Measurements from ENCODE around the gene NUDT14.
A peak's percentile ranks its signal among the peaks of the same experiment; 100 is the strongest.

NUDT14 gene

GRCh38 chr14:105203057-105203531 lies 22.0 kb upstream of the NUDT14 start:
- H3K79me1 ChIP-seq (ENCODE audit: low read length) = no peaks in the 10 kb centered on the region

GRCh38 chr14:105201925-105202513 lies 20.9 kb upstream of the NUDT14 start:
- Histone ChIP-seq H3K79me2 (ENCODE audit: control insufficient read depth, insufficient read depth, low read length, poor library complexity) (no peaks in the 10 kb centered on the region), H3K27me3 (ENCODE audit: insufficient read depth, low read length) (peaks cover 6% of the 10 kb centered on the region), H2BK5ac (ENCODE audit: low read depth, low read length, poor library complexity) (no peak overlapping the region), H3K9me3 (ENCODE audit: insufficient read depth, low read depth, low read length) (peaks cover 4% of the 10 kb centered on the region), H3K4me2 (ENCODE audit: low read length) (no peak overlapping the region), H4K8ac (ENCODE audit: low read depth, low read length) (no peak overlapping the region), H3K23ac (ENCODE audit: low read length) (no peak overlapping the region), H3K14ac (ENCODE audit: low read length) (no peak overlapping the region), H3K4me3 (ENCODE audit: low read depth, low read length) (no peak overlapping the region), H3K79me1 (ENCODE audit: low read length) (no peaks in the 10 kb centered on the region), H4K12ac (ENCODE audit: low read depth, low read length) (no peak overlapping the region), H2AK5ac (ENCODE audit: low read length) (no peak overlapping the region), H3K4ac (ENCODE audit: low read depth, low read length) (no peak overlapping the region), H3K27ac (ENCODE audit: low read depth, low read length) (no peak overlapping the region), H2AFZ (ENCODE audit: insufficient read depth, low read length, poor library complexity) (no peak overlapping the region), H3K9ac (ENCODE audit: low read length) (no peak overlapping the region), H2BK120ac (ENCODE audit: insufficient read depth, low read length, poor library complexity) (no peak overlapping the region), H2BK12ac (ENCODE audit: low read length) (no peak overlapping the region), H3K36me3 (ENCODE audit: control insufficient read depth in 1 of 2, insufficient read depth in 2 of 2, low read length in 2 of 2) (no peaks in the 10 kb centered on the region), H3K4me1 (ENCODE audit: control insufficient read depth in 1 of 2, insufficient read depth in 2 of 2, low read length in 2 of 2) (peaks cover 2 to 4% of the 10 kb centered on the region in 2 experiments), H3K18ac (ENCODE audit: low read length) (no peak overlapping the region), H4K91ac (ENCODE audit: low read depth, low read length) (no peak overlapping the region)
- no CpG with 5 or more reads among the region's 20 CpGs for WGBS (ENCODE audit: extremely low coverage, insufficient coverage, insufficient read length)
- peak in 1 of 2 donors; percentile 29 for DNase-seq

More at GRCh38 chr14:105203057-105203531, 22.0 kb upstream of the NUDT14 start:
- Histone ChIP-seq H3K27ac (ENCODE audit: low read depth, low read length) (no peak overlapping the region), H2AK5ac (ENCODE audit: low read length) (no peak overlapping the region), H3K18ac (ENCODE audit: low read length) (no peak overlapping the region), H3K14ac (ENCODE audit: low read length) (no peak overlapping the region), H2AFZ (ENCODE audit: insufficient read depth, low read length, poor library complexity) (no peak overlapping the region), H3K36me3 (ENCODE audit: control insufficient read depth in 1 of 2, insufficient read depth in 2 of 2, low read length in 2 of 2) (no peaks in the 10 kb centered on the region), H2BK5ac (ENCODE audit: low read depth, low read length, poor library complexity) (no peak overlapping the region), H3K23ac (ENCODE audit: low read length) (no peak overlapping the region), H4K12ac (ENCODE audit: low read depth, low read length) (no peak overlapping the region), H2BK12ac (ENCODE audit: low read length) (no peak overlapping the region), H4K8ac (ENCODE audit: low read depth, low read length) (no peak overlapping the region), H3K79me2 (ENCODE audit: control insufficient read depth, insufficient read depth, low read length, poor library complexity) (no peaks in the 10 kb centered on the region), H3K9me3 (ENCODE audit: insufficient read depth, low read depth, low read length) (peaks cover 2% of the 10 kb centered on the region), H3K4me3 (ENCODE audit: low read depth, low read length) (no peak overlapping the region), H3K4me2 (ENCODE audit: low read length) (no peak overlapping the region), H2BK120ac (ENCODE audit: insufficient read depth, low read length, poor library complexity) (no peak overlapping the region), H3K9ac (ENCODE audit: low read length) (no peak overlapping the region), H4K91ac (ENCODE audit: low read depth, low read length) (no peak overlapping the region), H3K4ac (ENCODE audit: low read depth, low read length) (no peak overlapping the region), H3K27me3 (ENCODE audit: insufficient read depth, low read length) (peaks cover 3% of the 10 kb centered on the region), H3K4me1 (ENCODE audit: control insufficient read depth in 1 of 2, insufficient read depth in 2 of 2, low read length in 2 of 2) (peaks cover 1 to 2% of the 10 kb centered on the region in 2 experiments)
- no CpG with 5 or more reads among the region's 18 CpGs for WGBS (ENCODE audit: extremely low coverage, insufficient coverage, insufficient read length)
- peak; percentile 79 to 90 for DNase-seq

- H2BK12ac ChIP-seq (ENCODE audit: low read length) = no peak overlapping the region
- no peak overlapping the region for H3K9ac ChIP-seq (ENCODE audit: low read length)
- no peak overlapping the region for H2BK120ac ChIP-seq (ENCODE audit: insufficient read depth, low read length, poor library complexity)
- H3K79me1 ChIP-seq (ENCODE audit: low read length) = no peaks in the 10 kb centered on the region
- no peaks in the 10 kb centered on the region for H3K36me3 ChIP-seq (ENCODE audit: control insufficient read depth in 1 of 2, insufficient read depth in 2 of 2, low read length in 2 of 2)
- H3K4me2 ChIP-seq (ENCODE audit: low read length) = no peak overlapping the region
- H2AK5ac ChIP-seq (ENCODE audit: low read length) = no peak overlapping the region
- no peak overlapping the region for H3K4me3 ChIP-seq (ENCODE audit: low read depth, low read length)
- no peak overlapping the region for H3K23ac ChIP-seq (ENCODE audit: low read length)
- peaks cover 4% of the 10 kb centered on the region for H3K9me3 ChIP-seq (ENCODE audit: insufficient read depth, low read depth, low read length)
- no peak overlapping the region for H4K8ac ChIP-seq (ENCODE audit: low read depth, low read length)
- WGBS (ENCODE audit: extremely low coverage, insufficient coverage, insufficient read length) = no CpG with 5 or more reads among the region's 28 CpGs
- H3K27ac ChIP-seq (ENCODE audit: low read depth, low read length) = no peak overlapping the region
- no peak overlapping the region for H3K4ac ChIP-seq (ENCODE audit: low read depth, low read length)
- peaks cover 2 to 9% of the 10 kb centered on the region in 2 experiments for H3K4me1 ChIP-seq (ENCODE audit: control insufficient read depth in 1 of 2, insufficient read depth in 2 of 2, low read length in 2 of 2)
- no peak overlapping the region for H2AFZ ChIP-seq (ENCODE audit: insufficient read depth, low read length, poor library complexity)
- H4K12ac ChIP-seq (ENCODE audit: low read depth, low read length) = no peak overlapping the region
- no peak overlapping the region for H3K18ac ChIP-seq (ENCODE audit: low read length)
- no peak overlapping the region for H4K91ac ChIP-seq (ENCODE audit: low read depth, low read length)
- H3K14ac ChIP-seq (ENCODE audit: low read length) = no peak overlapping the region
- no peak for DNase-seq
- no peak overlapping the region for H2BK5ac ChIP-seq (ENCODE audit: low read depth, low read length, poor library complexity)
- peaks cover 8% of the 10 kb centered on the region for H3K27me3 ChIP-seq (ENCODE audit: insufficient read depth, low read length)
- H3K79me2 ChIP-seq (ENCODE audit: control insufficient read depth, insufficient read depth, low read length, poor library complexity) = no peaks in the 10 kb centered on the region
These were observed 20.2 kb upstream of the NUDT14 start for GRCh38 chr14:105201156-105201924.

- H3K4me2 ChIP-seq (ENCODE audit: low read length) = no peak overlapping the region
- H3K79me2 ChIP-seq (ENCODE audit: control insufficient read depth, insufficient read depth, low read length, poor library complexity) = no peaks in the 10 kb centered on the region
- H3K4me3 ChIP-seq (ENCODE audit: low read depth, low read length) = no peak overlapping the region
- H3K9me3 ChIP-seq (ENCODE audit: insufficient read depth, low read depth, low read length) = peaks cover 4% of the 10 kb centered on the region
- no peaks in the 10 kb centered on the region for H3K36me3 ChIP-seq (ENCODE audit: control insufficient read depth in 1 of 2, insufficient read depth in 2 of 2, low read length in 2 of 2)
- H3K4me1 ChIP-seq (ENCODE audit: control insufficient read depth in 1 of 2, insufficient read depth in 2 of 2, low read length in 2 of 2) = peaks cover 2 to 12% of the 10 kb centered on the region in 2 experiments
- no peaks in the 10 kb centered on the region for H3K79me1 ChIP-seq (ENCODE audit: low read length)
- H2BK5ac ChIP-seq (ENCODE audit: low read depth, low read length, poor library complexity) = no peak overlapping the region
- no peak overlapping the region for H4K8ac ChIP-seq (ENCODE audit: low read depth, low read length)
- H2AK5ac ChIP-seq (ENCODE audit: low read length) = no peak overlapping the region
- H3K27me3 ChIP-seq (ENCODE audit: insufficient read depth, low read length) = peaks cover 12% of the 10 kb centered on the region
- H4K91ac ChIP-seq (ENCODE audit: low read depth, low read length) = no peak overlapping the region
- H3K9ac ChIP-seq (ENCODE audit: low read length) = no peak overlapping the region
- H3K27ac ChIP-seq (ENCODE audit: low read depth, low read length) = no peak overlapping the region
- no peak overlapping the region for H3K23ac ChIP-seq (ENCODE audit: low read length)
- no peak overlapping the region for H3K4ac ChIP-seq (ENCODE audit: low read depth, low read length)
- WGBS (ENCODE audit: extremely low coverage, insufficient coverage, insufficient read length) = no CpG with 5 or more reads among the region's 16 CpGs
- no peak overlapping the region for H2AFZ ChIP-seq (ENCODE audit: insufficient read depth, low read length, poor library complexity)
- no peak overlapping the region for H3K14ac ChIP-seq (ENCODE audit: low read length)
- H2BK12ac ChIP-seq (ENCODE audit: low read length) = no peak overlapping the region
- no peak overlapping the region for H4K12ac ChIP-seq (ENCODE audit: low read depth, low read length)
- H2BK120ac ChIP-seq (ENCODE audit: insufficient read depth, low read length, poor library complexity) = no peak overlapping the region
- DNase-seq = no peak
- H3K18ac ChIP-seq (ENCODE audit: low read length) = no peak overlapping the region
These were observed 19.5 kb upstream of the NUDT14 start for GRCh38 chr14:105200641-105201040.
